ENCODE results near the gene SPPL3. TPM values are rescaled to one million over a fixed set of nuclear protein-coding genes. Genes with fewer than 3 reads are reported as not detected.
A peak's percentile ranks its signal among the peaks of the same experiment; 100 is the strongest.

The SPPL3 gene
- total and polyA plus RNA-seq, 10 donors = 9.0 to 76.9 (median 44.0) TPM

DNA sequence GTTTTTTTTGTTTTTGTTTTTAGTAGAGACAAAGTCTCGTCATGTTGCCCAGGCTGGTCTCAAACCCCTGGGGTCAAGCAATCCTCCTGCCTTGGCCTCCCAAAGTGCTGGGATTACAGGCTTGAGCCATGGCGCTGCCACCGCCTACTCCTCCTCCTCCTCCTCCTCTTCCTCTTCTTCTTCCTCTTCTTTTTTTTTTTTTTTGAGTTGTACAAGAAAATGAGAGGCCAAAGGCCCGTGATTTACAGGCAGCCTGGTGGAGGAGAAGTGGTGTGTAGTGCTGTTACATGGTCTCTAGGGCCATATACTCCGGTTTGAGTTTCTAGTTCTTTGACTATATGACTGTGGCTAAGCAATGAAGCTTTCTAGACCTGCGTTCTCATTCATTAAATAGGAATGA, 29.6 kb upstream of the SPPL3 start:
- peaks cover 0 to 27% (median 4%) of the 10 kb centered on the region in 6 donors for H3K4me1 ChIP-seq
- peaks cover 0 to 8% (median 0%) of the 10 kb centered on the region in 7 donors for H3K27me3 ChIP-seq (replicated peaks in 1 of 7)
- H3K9me3 ChIP-seq = no peaks in the 10 kb centered on the region
- no peak overlapping the region for H3K4me3 ChIP-seq
- intact Hi-C loops (cut with DNase I; ENCODE audit: low total_unique reads) = no loop called here
- DNase-seq = no peak
- 69 to 87% (median 74%) methylated on average over 6 of the region's 6 CpGs for WGBS, 5 donors
- H3K27ac ChIP-seq = no peak overlapping the region
- TF ChIP-seq POLR2AphosphoS5 (IDR thresholded peaks at IDR 0.05) = no peak
- TF ChIP-seq, protein P1, sequence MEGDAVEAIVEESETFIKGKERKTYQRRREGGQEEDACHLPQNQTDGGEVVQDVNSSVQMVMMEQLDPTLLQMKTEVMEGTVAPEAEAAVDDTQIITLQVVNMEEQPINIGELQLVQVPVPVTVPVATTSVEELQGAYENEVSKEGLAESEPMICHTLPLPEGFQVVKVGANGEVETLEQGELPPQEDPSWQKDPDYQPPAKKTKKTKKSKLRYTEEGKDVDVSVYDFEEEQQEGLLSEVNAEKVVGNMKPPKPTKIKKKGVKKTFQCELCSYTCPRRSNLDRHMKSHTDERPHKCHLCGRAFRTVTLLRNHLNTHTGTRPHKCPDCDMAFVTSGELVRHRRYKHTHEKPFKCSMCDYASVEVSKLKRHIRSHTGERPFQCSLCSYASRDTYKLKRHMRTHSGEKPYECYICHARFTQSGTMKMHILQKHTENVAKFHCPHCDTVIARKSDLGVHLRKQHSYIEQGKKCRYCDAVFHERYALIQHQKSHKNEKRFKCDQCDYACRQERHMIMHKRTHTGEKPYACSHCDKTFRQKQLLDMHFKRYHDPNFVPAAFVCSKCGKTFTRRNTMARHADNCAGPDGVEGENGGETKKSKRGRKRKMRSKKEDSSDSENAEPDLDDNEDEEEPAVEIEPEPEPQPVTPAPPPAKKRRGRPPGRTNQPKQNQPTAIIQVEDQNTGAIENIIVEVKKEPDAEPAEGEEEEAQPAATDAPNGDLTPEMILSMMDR (IDR thresholded peaks at IDR 0.05 in 8 of 11, conservative IDR thresholded peaks at IDR 0.05 in 3 of 11) = no peak
- no peak for TF ChIP-seq POLR2A (IDR thresholded peaks at IDR 0.05)
- H3K36me3 ChIP-seq = no peaks in the 10 kb centered on the region

DNA sequence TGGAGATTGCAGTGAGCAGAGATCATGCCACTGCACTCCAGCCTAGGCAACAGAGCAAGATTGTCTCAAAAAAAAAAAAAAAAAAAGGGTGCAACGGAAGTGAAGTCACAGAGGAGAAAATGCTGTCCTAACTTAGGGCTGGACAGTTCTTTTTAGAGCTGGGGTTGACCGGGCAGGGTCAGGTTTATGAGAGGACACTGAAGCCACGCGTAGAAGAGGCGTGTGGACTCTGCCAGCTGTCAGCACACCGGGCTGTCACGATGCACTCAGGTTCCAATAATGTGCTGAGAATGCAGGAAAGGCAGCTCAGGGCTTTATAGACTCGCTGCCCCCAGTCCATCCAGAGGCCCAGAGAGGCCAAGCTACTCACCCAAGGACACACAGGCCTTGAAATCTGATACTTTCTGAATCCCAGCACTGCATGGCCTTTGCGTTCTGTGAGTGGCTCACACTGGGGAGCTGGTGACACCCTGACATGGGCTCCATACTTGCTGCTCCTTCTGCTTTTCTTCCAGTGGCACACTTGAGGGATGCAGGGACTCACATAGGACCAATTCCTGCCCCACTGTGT, 28.9 kb upstream of the SPPL3 start:
- no peak for TF ChIP-seq POLR2A (IDR thresholded peaks at IDR 0.05)
- TF ChIP-seq, protein P1 (IDR thresholded peaks at IDR 0.05 in 8 of 11, conservative IDR thresholded peaks at IDR 0.05 in 3 of 11) = no peak
- TF ChIP-seq POLR2AphosphoS5 (IDR thresholded peaks at IDR 0.05) = no peak
- Histone ChIP-seq H3K36me3 (no peaks in the 10 kb centered on the region), H3K9me3 (no peaks in the 10 kb centered on the region), H3K4me1 (peaks cover 0 to 27% (median 4%) of the 10 kb centered on the region in 6 donors), H3K4me3 (no peak overlapping the region), H3K27me3 (replicated peaks in 1 of 7) (peaks cover 0 to 1% (median 0%) of the 10 kb centered on the region in 7 donors), H3K27ac (no peak overlapping the region)
- intact Hi-C loops (cut with DNase I; ENCODE audit: low total_unique reads) = no loop called here
- 74 to 89% (median 77%) methylated on average over 9 of the region's 9 CpGs for WGBS, 5 donors
- DNase-seq = peak; percentile 41

DNA sequence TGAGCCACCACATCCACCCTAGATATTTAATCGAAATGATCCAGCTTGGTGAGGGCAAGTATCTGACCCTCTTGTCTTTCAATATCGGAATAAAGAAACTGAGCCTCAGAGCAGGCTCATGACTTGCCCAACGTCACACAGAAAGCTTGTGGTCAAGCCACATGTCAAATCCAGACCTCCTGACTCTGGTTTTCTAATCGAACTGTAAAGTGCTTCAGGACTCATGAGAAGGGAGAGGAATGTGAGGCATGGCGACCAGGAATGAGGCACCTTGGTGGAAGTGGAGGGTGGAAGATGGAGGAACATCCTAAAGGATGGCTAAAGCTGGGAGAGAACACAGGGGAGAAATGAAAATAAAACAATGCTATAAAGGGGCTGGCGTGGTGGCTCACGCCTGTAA, 27.9 kb upstream of the SPPL3 start:
- no peak overlapping the region for H3K4me3 ChIP-seq
- intact Hi-C loops (cut with DNase I; ENCODE audit: low total_unique reads) = no loop called here
- H3K27me3 ChIP-seq (replicated peaks in 1 of 7) = no peaks in the 10 kb centered on the region
- H3K36me3 ChIP-seq = no peaks in the 10 kb centered on the region
- WGBS, 5 donors = 82 to 88% (median 83%) methylated on average over 7 of the region's 7 CpGs
- no peak overlapping the region for H3K27ac ChIP-seq
- H3K9me3 ChIP-seq = no peaks in the 10 kb centered on the region
- DNase-seq = no peak
- peaks cover 0 to 22% (median 4%) of the 10 kb centered on the region in 6 donors for H3K4me1 ChIP-seq
- TF ChIP-seq POLR2A (IDR thresholded peaks at IDR 0.05) (no peak), POLR2AphosphoS5 (IDR thresholded peaks at IDR 0.05) (no peak)
- TF ChIP-seq, protein P1 (IDR thresholded peaks at IDR 0.05 in 8 of 11, conservative IDR thresholded peaks at IDR 0.05 in 3 of 11) = no peak

DNA sequence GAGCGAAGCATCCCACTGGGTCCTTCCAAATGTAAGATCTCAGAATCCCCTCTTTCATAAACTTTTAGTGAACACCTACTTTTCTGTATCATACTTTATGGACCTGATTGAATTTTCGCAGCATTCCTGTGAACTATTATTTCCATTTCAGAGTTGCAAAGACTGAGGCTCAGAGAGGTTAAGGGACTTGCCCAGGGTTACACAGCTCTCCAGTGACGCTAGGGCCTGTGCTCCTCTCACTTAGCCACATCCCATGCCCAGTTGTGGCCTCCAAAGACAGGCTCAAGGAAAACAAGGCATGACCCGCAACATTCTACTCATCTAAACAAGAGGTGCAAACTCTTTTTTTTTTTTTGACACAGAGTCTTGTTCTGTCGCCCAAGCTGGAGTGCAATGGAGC, 25.9 kb upstream of the SPPL3 start:
- peak; percentile 1 for DNase-seq
- TF ChIP-seq POLR2A (IDR thresholded peaks at IDR 0.05) = no peak
- TF ChIP-seq, protein P1 (IDR thresholded peaks at IDR 0.05 in 8 of 11, conservative IDR thresholded peaks at IDR 0.05 in 3 of 11) = no peak
- no peak for TF ChIP-seq POLR2AphosphoS5 (IDR thresholded peaks at IDR 0.05)
- intact Hi-C loops (cut with DNase I; ENCODE audit: low total_unique reads) = no loop called here
- WGBS, 5 donors = 90 to 97% (median 94%) methylated on average over 5 of the region's 5 CpGs
- Histone ChIP-seq H3K9me3 (no peaks in the 10 kb centered on the region), H3K4me3 (no peak overlapping the region), H3K36me3 (no peaks in the 10 kb centered on the region), H3K4me1 (peaks cover 0 to 2% (median 0%) of the 10 kb centered on the region in 6 donors), H3K27ac (no peak overlapping the region), H3K27me3 (replicated peaks in 1 of 7) (no peaks in the 10 kb centered on the region)
